ENCODE measurements around the gene AGPAT2. TPM values are rescaled to one million over a fixed set of nuclear protein-coding genes. Genes with fewer than 3 reads are reported as not detected.

AGPAT2 gene
- total RNA-seq, 1 donor from 2014 or later: 30.8 TPM

- Histone ChIP-seq H3K27me3 (ENCODE audit: insufficient read depth, low read length) (no peaks in the 10 kb centered on the region), H3K4me3 (ENCODE audit: insufficient read depth, low read depth, low read length) (no peak overlapping the region), H3K9me3 (ENCODE audit: insufficient read depth, low read depth, low read length) (no peaks in the 10 kb centered on the region), H4K20me1 (ENCODE audit: insufficient read depth, low read length) (no peaks in the 10 kb centered on the region), H3K9ac (ENCODE audit: low read length) (no peak overlapping the region), H3K36me3 (ENCODE audit: insufficient read depth, low read length) (no peaks in the 10 kb centered on the region), H3K4me1 (ENCODE audit: insufficient read depth, low read length) (peaks cover 4% of the 10 kb centered on the region), H3K4me2 (ENCODE audit: low read length) (no peak overlapping the region), H2AFZ (ENCODE audit: low read depth, low read length) (no peak overlapping the region), H3K79me2 (ENCODE audit: insufficient read depth, low read length) (no peaks in the 10 kb centered on the region), H3K27ac (ENCODE audit: low read depth, low read length) (no peak overlapping the region)
- TF ChIP-seq CTCF (IDR thresholded peaks at IDR 0.05; ENCODE audit: insufficient read depth, low read depth, low read length) (no peak), EZH2 (IDR thresholded peaks at IDR 0.05; ENCODE audit: insufficient read depth, low read length) (no peak)
- DNase-seq (ENCODE audit: low read depth): no peak
- Mint-ChIP-seq H3K27me3 (ENCODE audit: low read depth, unreplicated experiment) (peaks cover 7% of the 10 kb centered on the region), H3K27ac (ENCODE audit: unreplicated experiment) (no peak overlapping the region), H3K4me1 (ENCODE audit: low read depth, unreplicated experiment) (no peaks in the 10 kb centered on the region), H3K9me3 (ENCODE audit: unreplicated experiment) (no peaks in the 10 kb centered on the region), H3K36me3 (ENCODE audit: low read depth, unreplicated experiment) (no peaks in the 10 kb centered on the region), H3K4me3 (ENCODE audit: unreplicated experiment) (no peak overlapping the region)
- FAIRE-seq: no peak
Measured at GRCh38 chr9:136667214-136667939, 19.9 kb downstream of the AGPAT2 start.

GRCh38 chr9:136666372-136667213, 20.7 kb downstream of the AGPAT2 start:
- Histone ChIP-seq H4K20me1 (ENCODE audit: insufficient read depth, low read length) (no peaks in the 10 kb centered on the region), H3K27me3 (ENCODE audit: insufficient read depth, low read length) (no peaks in the 10 kb centered on the region), H3K9ac (ENCODE audit: low read length) (no peak overlapping the region), H3K4me3 (ENCODE audit: insufficient read depth, low read depth, low read length) (no peak overlapping the region), H3K79me2 (ENCODE audit: insufficient read depth, low read length) (no peaks in the 10 kb centered on the region), H2AFZ (ENCODE audit: low read depth, low read length) (no peak overlapping the region), H3K4me1 (ENCODE audit: insufficient read depth, low read length) (peaks cover 4% of the 10 kb centered on the region), H3K36me3 (ENCODE audit: insufficient read depth, low read length) (no peaks in the 10 kb centered on the region), H3K27ac (ENCODE audit: low read depth, low read length) (no peak overlapping the region), H3K4me2 (ENCODE audit: low read length) (peak overlapping the region; percentile 67), H3K9me3 (ENCODE audit: insufficient read depth, low read depth, low read length) (no peaks in the 10 kb centered on the region)
- no peak for TF ChIP-seq CTCF (IDR thresholded peaks at IDR 0.05; ENCODE audit: insufficient read depth, low read depth, low read length)
- TF ChIP-seq EZH2 (IDR thresholded peaks at IDR 0.05; ENCODE audit: insufficient read depth, low read length): no peak
- H3K27me3 Mint-ChIP-seq (ENCODE audit: low read depth, unreplicated experiment): peaks cover 7% of the 10 kb centered on the region
- no peaks in the 10 kb centered on the region for H3K9me3 Mint-ChIP-seq (ENCODE audit: unreplicated experiment)
- peak overlapping the region; percentile 18 for H3K27ac Mint-ChIP-seq (ENCODE audit: unreplicated experiment)
- H3K4me3 Mint-ChIP-seq (ENCODE audit: unreplicated experiment): peak overlapping the region; percentile 73
- DNase-seq (ENCODE audit: low read depth): no peak
- H3K36me3 Mint-ChIP-seq (ENCODE audit: low read depth, unreplicated experiment): no peaks in the 10 kb centered on the region
- no peak for FAIRE-seq
- no peaks in the 10 kb centered on the region for H3K4me1 Mint-ChIP-seq (ENCODE audit: low read depth, unreplicated experiment)
